Activated CD8-positive, alpha-beta memory T cell treated with anti-CD3 and anti-CD28 coated beads, Interleukin-2, amount 50 U/mL, for 24 hours (primary cell): ENCODE data around the gene ARHGAP15.

Experiments
- DNase-seq: peaks from one replicate; pipeline ENCODE4 v3.0.0-alpha.2; 2020; ENCODE audit errors: extremely low read depth

ARHGAP15 gene

GRCh38 chr2:143169105-143169504 lies 39.9 kb downstream of the ARHGAP15 start:
- no peak for DNase-seq

- DNase-seq = no peak
These were observed 42.6 kb downstream of the ARHGAP15 start for GRCh38 chr2:143171817-143172216.

GRCh38 chr2:143175438-143175837 lies 46.2 kb downstream of the ARHGAP15 start:
- DNase-seq = no peak

- DNase-seq = no peak
These were observed 47.4 kb downstream of the ARHGAP15 start for GRCh38 chr2:143176606-143177005.

GRCh38 chr2:143177096-143177786 lies 48.0 kb downstream of the ARHGAP15 start:
- no peak for DNase-seq

- DNase-seq = no peak
These were observed 52.3 kb downstream of the ARHGAP15 start for GRCh38 chr2:143181494-143181893.

- DNase-seq = no peak
These were observed 53.4 kb downstream of the ARHGAP15 start for GRCh38 chr2:143182649-143183048.

GRCh38 chr2:143183804-143184463 lies 54.7 kb downstream of the ARHGAP15 start:
- DNase-seq = no peak

- DNase-seq = no peak
These were observed 57.7 kb downstream of the ARHGAP15 start for GRCh38 chr2:143186876-143187275.

GRCh38 chr2:143190431-143190830 lies 61.2 kb downstream of the ARHGAP15 start:
- DNase-seq = no peak

GRCh38 chr2:143192106-143192505 lies 62.9 kb downstream of the ARHGAP15 start:
- no peak for DNase-seq

- no peak for DNase-seq
These were observed 63.5 kb downstream of the ARHGAP15 start for GRCh38 chr2:143192716-143193115.

GRCh38 chr2:143193121-143193520 lies 63.9 kb downstream of the ARHGAP15 start:
- DNase-seq = no peak

- DNase-seq = no peak
These were observed 66.3 kb downstream of the ARHGAP15 start for GRCh38 chr2:143195511-143195910.

- no peak for DNase-seq
These were observed 74.8 kb downstream of the ARHGAP15 start for GRCh38 chr2:143204062-143204461.

- no peak for DNase-seq
These were observed 76.0 kb downstream of the ARHGAP15 start for GRCh38 chr2:143205106-143205764.

GRCh38 chr2:143209570-143210445 lies 80.6 kb downstream of the ARHGAP15 start:
- no peak for DNase-seq

- no peak for DNase-seq
These were observed 81.2 kb downstream of the ARHGAP15 start for GRCh38 chr2:143210446-143210819.

- no peak for DNase-seq
These were observed 88.4 kb downstream of the ARHGAP15 start for GRCh38 chr2:143217512-143218115.

GRCh38 chr2:143218621-143219020 lies 89.4 kb downstream of the ARHGAP15 start:
- no peak for DNase-seq

GRCh38 chr2:143219266-143219665 lies 90.0 kb downstream of the ARHGAP15 start:
- no peak for DNase-seq

GRCh38 chr2:143223556-143223955 lies 94.3 kb downstream of the ARHGAP15 start:
- no peak for DNase-seq
